ENCODE measurements around the gene ZBTB39. TPM values are rescaled to one million over a fixed set of nuclear protein-coding genes. Genes with fewer than 3 reads are reported as not detected.

ZBTB39 gene
- total RNA-seq, 4 donors from 2014 or later: 2.1 to 6.5 (median 4.0) TPM

DNA sequence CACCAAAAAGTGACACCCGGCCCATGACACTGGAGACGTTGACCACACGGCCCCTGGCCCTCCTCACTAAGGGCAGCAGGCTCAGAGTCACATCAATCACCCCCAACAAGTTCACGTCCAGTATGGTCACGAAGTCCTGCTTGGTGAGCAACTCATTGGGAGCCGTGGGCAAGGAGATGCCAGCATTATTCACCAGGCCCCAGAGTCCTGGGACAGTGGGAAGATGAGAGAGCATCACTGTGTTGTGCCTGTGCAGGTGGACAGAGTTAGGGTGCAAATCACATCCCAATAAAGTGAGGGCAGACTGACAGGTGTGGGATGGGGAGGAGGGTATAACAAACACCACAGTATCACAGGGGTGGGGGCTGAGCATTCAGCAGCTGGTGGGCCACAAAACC, 51.4 kb downstream of the ZBTB39 start:
- H3K36me3 ChIP-seq: no peaks in the 10 kb centered on the region
- H3K27ac ChIP-seq: no peak overlapping the region
- no peak overlapping the region for H3K4me3 ChIP-seq
- TF ChIP-seq, protein P1, sequence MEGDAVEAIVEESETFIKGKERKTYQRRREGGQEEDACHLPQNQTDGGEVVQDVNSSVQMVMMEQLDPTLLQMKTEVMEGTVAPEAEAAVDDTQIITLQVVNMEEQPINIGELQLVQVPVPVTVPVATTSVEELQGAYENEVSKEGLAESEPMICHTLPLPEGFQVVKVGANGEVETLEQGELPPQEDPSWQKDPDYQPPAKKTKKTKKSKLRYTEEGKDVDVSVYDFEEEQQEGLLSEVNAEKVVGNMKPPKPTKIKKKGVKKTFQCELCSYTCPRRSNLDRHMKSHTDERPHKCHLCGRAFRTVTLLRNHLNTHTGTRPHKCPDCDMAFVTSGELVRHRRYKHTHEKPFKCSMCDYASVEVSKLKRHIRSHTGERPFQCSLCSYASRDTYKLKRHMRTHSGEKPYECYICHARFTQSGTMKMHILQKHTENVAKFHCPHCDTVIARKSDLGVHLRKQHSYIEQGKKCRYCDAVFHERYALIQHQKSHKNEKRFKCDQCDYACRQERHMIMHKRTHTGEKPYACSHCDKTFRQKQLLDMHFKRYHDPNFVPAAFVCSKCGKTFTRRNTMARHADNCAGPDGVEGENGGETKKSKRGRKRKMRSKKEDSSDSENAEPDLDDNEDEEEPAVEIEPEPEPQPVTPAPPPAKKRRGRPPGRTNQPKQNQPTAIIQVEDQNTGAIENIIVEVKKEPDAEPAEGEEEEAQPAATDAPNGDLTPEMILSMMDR (IDR thresholded peaks at IDR 0.05): no peak
- TF ChIP-seq POLR2A (IDR thresholded peaks at IDR 0.05): no peak
- peaks cover 0 to 34% (median 9%) of the 10 kb centered on the region in 3 donors for H3K4me1 ChIP-seq
- DNase-seq: no peak
- peaks cover 0 to 10% (median 5%) of the 10 kb centered on the region in 3 donors for H3K9me3 ChIP-seq
- 86 to 100% methylated on average over 2 to 6 of the region's 6 CpGs for WGBS, 2 donors
- intact Hi-C loops (cut with DNase I): no loop called here
- H3K27me3 ChIP-seq: no peaks in the 10 kb centered on the region

DNA sequence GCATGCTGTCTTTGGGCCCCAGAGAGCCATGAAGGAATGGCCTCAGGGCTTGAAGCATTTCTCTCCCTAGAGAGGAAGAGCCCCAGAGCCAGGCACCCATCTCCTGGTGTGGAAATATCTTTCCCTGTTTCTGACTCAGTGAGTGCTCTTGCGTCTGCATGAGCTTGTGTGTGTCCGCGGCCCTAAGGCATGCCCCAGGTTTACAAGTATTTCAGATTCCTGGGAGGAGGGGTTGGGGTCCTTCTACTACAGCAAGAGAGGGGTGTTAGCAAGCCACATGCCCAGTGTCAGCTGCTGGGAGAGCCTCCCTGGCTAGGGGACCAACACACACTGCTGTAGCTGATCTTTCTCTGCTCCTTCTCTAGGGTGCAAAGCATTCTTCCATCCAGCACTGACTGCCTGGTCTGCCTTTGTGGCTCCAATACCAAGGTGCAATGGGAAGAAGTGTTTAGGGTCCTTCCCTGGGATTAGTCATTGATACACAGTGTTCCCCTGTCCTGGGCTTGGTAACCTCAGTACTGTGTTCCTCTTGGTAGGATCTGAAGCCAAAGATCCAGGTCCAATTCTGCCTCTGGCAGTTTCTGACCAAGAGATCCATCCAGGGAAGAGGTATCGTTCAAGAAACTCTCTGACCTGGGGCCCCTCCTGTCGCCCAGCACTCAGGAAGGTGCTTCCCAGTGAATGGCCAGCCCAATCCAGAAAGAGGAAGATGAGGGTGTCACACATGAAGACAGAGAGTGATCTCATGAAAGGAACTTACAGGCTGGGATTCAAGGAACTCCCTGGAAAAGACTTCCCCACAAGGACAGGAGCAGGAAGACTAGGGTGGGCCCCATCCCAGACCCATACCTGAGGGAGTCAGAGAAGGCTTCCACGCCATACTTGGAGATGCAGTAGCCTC, 52.0 kb downstream of the ZBTB39 start:
- intact Hi-C loops (cut with DNase I): no loop called here
- Histone ChIP-seq H3K27ac (no peak overlapping the region), H3K27me3 (no peaks in the 10 kb centered on the region), H3K4me3 (no peak overlapping the region), H3K36me3 (no peaks in the 10 kb centered on the region), H3K4me1 (peaks cover 0 to 34% (median 9%) of the 10 kb centered on the region in 3 donors), H3K9me3 (peaks cover 0 to 10% (median 5%) of the 10 kb centered on the region in 3 donors)
- 100% methylated on average over 2 of the region's 6 CpGs; no CpG with 5 or more reads in 1 of the 2 donors for WGBS, 2 donors
- TF ChIP-seq, protein P1 (IDR thresholded peaks at IDR 0.05): no peak
- TF ChIP-seq POLR2A (IDR thresholded peaks at IDR 0.05): no peak
- no peak for DNase-seq

DNA sequence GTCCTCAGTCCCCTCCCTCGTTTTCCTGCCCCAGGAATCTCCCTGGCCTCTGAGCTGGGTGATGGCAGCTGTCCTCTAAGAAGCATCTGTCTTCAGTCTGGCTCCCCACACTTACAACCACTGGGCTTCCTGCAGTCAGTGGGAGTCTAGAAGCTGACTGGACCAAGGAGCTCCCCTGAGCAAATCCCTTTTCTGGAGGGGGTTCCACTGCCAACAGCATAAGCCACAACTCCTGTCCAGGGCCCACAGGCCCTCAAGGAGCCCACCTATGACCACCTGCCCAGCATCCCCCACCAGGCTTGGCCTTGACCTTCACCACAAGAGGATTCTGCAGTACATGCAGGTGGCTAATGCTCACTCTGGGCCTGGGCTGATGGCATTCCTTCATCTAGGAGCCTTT, 53.0 kb downstream of the ZBTB39 start:
- Histone ChIP-seq H3K27ac (no peak overlapping the region), H3K4me1 (peaks cover 0 to 29% (median 9%) of the 10 kb centered on the region in 3 donors), H3K36me3 (no peaks in the 10 kb centered on the region), H3K9me3 (peaks cover 0 to 4% (median 1%) of the 10 kb centered on the region in 3 donors), H3K27me3 (no peaks in the 10 kb centered on the region), H3K4me3 (no peak overlapping the region)
- TF ChIP-seq POLR2A (IDR thresholded peaks at IDR 0.05): no peak
- TF ChIP-seq, protein P1 (IDR thresholded peaks at IDR 0.05): no peak
- WGBS, 2 donors: 24 to 53% methylated on average over 1 of the region's 1 CpG
- intact Hi-C loops (cut with DNase I): no loop called here
- DNase-seq: no peak

DNA sequence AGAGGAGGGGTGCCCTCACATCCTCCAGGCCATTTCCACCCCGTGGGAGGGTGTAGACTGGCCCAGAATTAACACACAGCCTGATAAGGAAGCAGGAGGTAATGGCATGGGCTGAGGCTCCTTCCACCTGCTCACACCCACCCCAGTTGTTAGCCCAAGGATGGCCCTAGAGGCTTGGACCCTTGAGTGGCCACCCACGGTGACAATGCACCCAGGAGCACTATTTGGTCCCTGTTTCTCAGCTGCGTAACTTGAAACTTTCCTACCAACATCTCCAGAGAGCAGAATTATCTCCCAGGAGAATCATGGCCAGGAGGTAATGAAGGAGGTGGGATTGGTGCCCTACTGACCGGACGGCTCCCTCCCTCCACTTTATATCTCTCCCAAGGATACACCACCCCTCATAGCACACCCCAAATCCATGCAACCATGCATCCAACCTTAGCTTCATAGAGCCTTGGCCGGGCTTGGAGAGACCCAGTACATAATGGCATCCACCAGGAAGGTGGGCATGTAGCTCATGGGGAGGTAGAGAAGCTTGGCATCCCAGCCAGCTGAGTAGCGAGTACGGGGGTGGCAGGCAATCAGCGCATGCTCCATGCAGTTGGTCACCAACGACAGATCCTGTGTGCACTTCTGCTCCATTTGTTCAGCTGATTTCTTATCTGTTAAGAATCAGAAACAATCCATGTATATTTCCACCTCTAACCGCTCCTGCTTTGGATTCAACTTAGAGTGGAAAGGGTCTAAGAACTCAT, 54.6 kb downstream of the ZBTB39 start:
- WGBS, 2 donors: 90 to 96% methylated on average over 8 to 10 of the region's 11 CpGs
- Histone ChIP-seq H3K27me3 (no peaks in the 10 kb centered on the region), H3K9me3 (no peaks in the 10 kb centered on the region), H3K27ac (no peak overlapping the region), H3K36me3 (no peaks in the 10 kb centered on the region), H3K4me1 (peaks cover 0 to 14% (median 3%) of the 10 kb centered on the region in 3 donors), H3K4me3 (no peak overlapping the region)
- DNase-seq: no peak
- TF ChIP-seq, protein P1 (IDR thresholded peaks at IDR 0.05): no peak
- TF ChIP-seq POLR2A (IDR thresholded peaks at IDR 0.05): no peak
- intact Hi-C loops (cut with DNase I): no loop called here

DNA sequence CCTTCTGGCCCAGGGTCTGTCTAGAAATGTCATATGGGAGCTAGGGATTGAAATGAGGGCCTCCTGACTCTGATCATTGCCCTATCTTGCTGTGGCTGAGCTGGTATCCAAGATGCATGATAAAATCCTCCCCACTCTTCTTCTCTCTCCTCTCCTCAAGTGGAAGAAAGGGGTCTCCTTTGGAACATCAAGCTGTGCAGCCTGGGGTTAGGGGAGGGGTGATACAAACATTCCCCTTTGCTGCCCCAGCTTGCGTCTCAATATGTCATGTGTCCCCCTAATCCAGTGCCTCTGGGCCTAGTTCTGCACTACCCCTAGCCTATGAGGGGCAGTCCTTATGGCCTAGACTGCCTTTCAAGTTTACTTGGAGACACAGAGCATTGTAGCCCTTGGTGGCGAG, 57.5 kb downstream of the ZBTB39 start:
- H3K27ac ChIP-seq: no peak overlapping the region
- no peak for DNase-seq
- intact Hi-C loops (cut with DNase I): no loop called here
- no peaks in the 10 kb centered on the region for H3K9me3 ChIP-seq
- H3K4me3 ChIP-seq: no peak overlapping the region
- no peaks in the 10 kb centered on the region for H3K36me3 ChIP-seq
- WGBS, 2 donors: 100% methylated on average over 1 to 2 of the region's 2 CpGs
- H3K4me1 ChIP-seq: no peaks in the 10 kb centered on the region
- H3K27me3 ChIP-seq: no peaks in the 10 kb centered on the region
- TF ChIP-seq POLR2A (IDR thresholded peaks at IDR 0.05): no peak
- TF ChIP-seq, protein P1 (IDR thresholded peaks at IDR 0.05): no peak
